ENCODE data around the gene DNLZ.

- TF ChIP-seq CTCF (IDR thresholded peaks at IDR 0.05), result no peak
- TF ChIP-seq POLR2AphosphoS5 (IDR thresholded peaks at IDR 0.05; ENCODE audit: low read depth, low read length), result no peak
- no peak for TF ChIP-seq REST (IDR thresholded peaks at IDR 0.05; ENCODE audit: insufficient read depth in 1 of 2, low read depth in 2 of 2, low read length in 1 of 2)
- no peak for TF ChIP-seq SIN3A (IDR thresholded peaks at IDR 0.05; ENCODE audit: borderline replicate concordance, insufficient read depth, low read depth, low read length)
Observed at GRCh38 chr9:136326061-136326760, 37.3 kb downstream of the DNLZ start.
